Heart left ventricle (tissue), 16 donors: ENCODE data around the gene WDR89. TPM values are rescaled to one million over a fixed set of nuclear protein-coding genes. Genes with fewer than 3 reads are reported as not detected.

ENCODE experiments used
- ATAC-seq, 4 donors: fragments of 200-7000 bp; cut with Tn5 transposase; one replicate each; pipeline ENCODE4 v1.9.1; 2020 to 2022; ENCODE audit warnings: moderate library complexity in 4 of 4, mild to moderate bottlenecking in 3 of 4, moderate number of reproducible peaks in 1 of 4
- DNase-seq, 5 donors: peaks; one replicate each; pipeline ENCODE4 v3.0.0-alpha.2; 2020
- H3K27ac ChIP-seq, 12 donors: fragments of 200-600 bp; sonication (generic) in 4 of 12; one replicate each; pipeline versions ENCODE4 v1.5.0 to v1.8.0; 2016 to 2022; ENCODE audit warnings: mild to moderate bottlenecking in 2 of 12
- H3K27me3 ChIP-seq, 9 donors: fragments of 200-600 bp; sonication (generic) in 2 of 9; one replicate each; pipeline versions ENCODE4 v1.5.1 to v1.8.0; 2016 to 2022; ENCODE audit warnings: mild to moderate bottlenecking in 3 of 9
- H3K36me3 ChIP-seq, 9 donors: fragments of 200-600 bp; sonication (generic) in 2 of 9; one replicate each; pipeline versions ENCODE4 v1.5.0 to v1.8.0; 2018 to 2022; ENCODE audit warnings: mild to moderate bottlenecking in 2 of 9
- H3K4me1 ChIP-seq, 12 donors: fragments of 200-600 bp; sonication (generic) in 4 of 12; one replicate each; pipeline versions ENCODE4 v1.5.0 to v1.8.0; 2016 to 2022; ENCODE audit warnings: mild to moderate bottlenecking in 3 of 12
- H3K4me3 ChIP-seq, 12 donors: fragments of 200-600 bp; sonication (generic) in 4 of 12; one replicate each; pipeline versions ENCODE4 v1.5.0 to v1.8.0; 2017 to 2022; ENCODE audit warnings: mild to moderate bottlenecking in 9 of 12, moderate library complexity in 4 of 12
- H3K9me3 ChIP-seq, 12 donors: fragments of 200-600 bp; sonication (generic) in 4 of 12; one replicate each; pipeline versions ENCODE4 v1.5.0 to v1.8.0; 2016 to 2022; ENCODE audit warnings: mild to moderate bottlenecking in 1 of 12
- POLR2A ChIP-seq, 2 donors: fragments of 450-650 bp; IDR thresholded peaks; one replicate each; pipeline ENCODE4 v1.6.1; 2017; ENCODE audit warnings: antibody characterized with exemption in 2 of 2, mild to moderate bottlenecking in 2 of 2, moderate library complexity in 2 of 2
- WGBS, 4 donors: extraction: QIAGEN DNeasy Blood & Tissue Kit in 2 of 4; methylation state at CpG; one replicate each; pipeline versions ENCODE4 v1.1.5 to v1.1.7; 2013 to 2018; 5-methylcytosine and 5-hydroxymethylcytosine counted together
- intact Hi-C, 10 donors: fragments of 100-400 bp; cut with DNase I; formaldehyde crosslinking; loops; one replicate each; pipeline versions ENCODE4 v1.11.1 to v1.14.2; 2022
- polyA plus RNA-seq, 2 donors: library from polyadenylated mRNA; stranded (reverse); fragments of 200-250 nt; gene quantifications; one replicate each; pipeline ENCODE4 v1.2.3, GENCODE V29; 2013
- total RNA-seq, 9 donors: library from RNA; depleted of rRNA in 2 of 9; stranded (reverse); fragments of >200 nt in 2 of 9; fragmentation: NEBNext Ultra II Directional in 3 of 9; extraction: Animal tissue kit (Norgen Biotek cat#: 25700) in 3 of 9; gene quantifications; one replicate each; pipeline versions ENCODE4 v1.1.0 to v1.2.4, GENCODE V29; 2016 to 2023
- TF ChIP-seq, protein P1 (sequence below), 12 donors: fragments of 200-600 bp; sonication (generic) in 4 of 12; IDR thresholded peaks; one replicate each; pipeline versions ENCODE4 v1.5.0 to v1.8.0; 2018 to 2022; ENCODE audit warnings: antibody characterized with exemption in 12 of 12, mild to moderate bottlenecking in 5 of 12
- donor health status: ischemic (EF 13 %, LVEDD 7.1; RV severe dilation, severe dysfunction).
- donor health status: healthy with polysubstance abuse.
- donor health status: DM: no; HTN: yes; CAD: no.
- donor health status: DM: no; HTN: no; CAD: no.
- donor health status: ischemic (EF 25% LVEDD 6.9; RV normal size, moderate dysfunction).
- donor health status: ischemic (EF 25% LVEDD 5.7; RV mildly dilated, moderate dysfunction).
- donor health status: healthy.
- donor health status: DM: yes; HTN: yes; CAD: no.
- donor health status: ischemic (EF 35%, LVEDD 5.7; RV mildly dilated, moderate dysfunction).
- donor health status: nonischemic (EF 11% LVEDD 7.7; RV severe dilation, severe dysfunction).
- donor health status: DM: yes; HTN: yes; CAD: no.
- donor health status: PGD.
- donor health status: ischemic (EF 29% LVEDD 5.4; RV normal size, mild dysfunction).
- donor health status: nonischemic (EF 23%, LVEDD 6.1; RV moderate dilation, normal function).

Gene WDR89
- total and polyA plus RNA-seq, 11 donors = 3.1 to 7.6 (median 6.3) TPM

GRCh38 chr14:63676615-63677014, 34.9 kb upstream of the WDR89 start:
- peaks cover 0 to 25% (median 6%) of the 10 kb centered on the region in 9 donors for H3K36me3 ChIP-seq
- 93 to 98% (median 97%) methylated on average over 3 of the region's 3 CpGs for WGBS, 4 donors
- no peaks in the 10 kb centered on the region for H3K9me3 ChIP-seq
- no peak for ATAC-seq
- H3K4me3 ChIP-seq = no peak overlapping the region
- H3K27ac ChIP-seq = no peak overlapping the region
- no peak for DNase-seq
- intact Hi-C loops = no loop called here
- TF ChIP-seq, protein P1, sequence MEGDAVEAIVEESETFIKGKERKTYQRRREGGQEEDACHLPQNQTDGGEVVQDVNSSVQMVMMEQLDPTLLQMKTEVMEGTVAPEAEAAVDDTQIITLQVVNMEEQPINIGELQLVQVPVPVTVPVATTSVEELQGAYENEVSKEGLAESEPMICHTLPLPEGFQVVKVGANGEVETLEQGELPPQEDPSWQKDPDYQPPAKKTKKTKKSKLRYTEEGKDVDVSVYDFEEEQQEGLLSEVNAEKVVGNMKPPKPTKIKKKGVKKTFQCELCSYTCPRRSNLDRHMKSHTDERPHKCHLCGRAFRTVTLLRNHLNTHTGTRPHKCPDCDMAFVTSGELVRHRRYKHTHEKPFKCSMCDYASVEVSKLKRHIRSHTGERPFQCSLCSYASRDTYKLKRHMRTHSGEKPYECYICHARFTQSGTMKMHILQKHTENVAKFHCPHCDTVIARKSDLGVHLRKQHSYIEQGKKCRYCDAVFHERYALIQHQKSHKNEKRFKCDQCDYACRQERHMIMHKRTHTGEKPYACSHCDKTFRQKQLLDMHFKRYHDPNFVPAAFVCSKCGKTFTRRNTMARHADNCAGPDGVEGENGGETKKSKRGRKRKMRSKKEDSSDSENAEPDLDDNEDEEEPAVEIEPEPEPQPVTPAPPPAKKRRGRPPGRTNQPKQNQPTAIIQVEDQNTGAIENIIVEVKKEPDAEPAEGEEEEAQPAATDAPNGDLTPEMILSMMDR (IDR thresholded peaks at IDR 0.05) = no peak
- TF ChIP-seq POLR2A (IDR thresholded peaks at IDR 0.05) = no peak
- no peaks in the 10 kb centered on the region for H3K4me1 ChIP-seq
- H3K27me3 ChIP-seq = no peaks in the 10 kb centered on the region

GRCh38 chr14:63673886-63674497, 32.3 kb upstream of the WDR89 start:
- no peak for TF ChIP-seq POLR2A (IDR thresholded peaks at IDR 0.05)
- TF ChIP-seq, protein P1 (IDR thresholded peaks at IDR 0.05) = no peak
- WGBS, 4 donors = 79 to 86% (median 81%) methylated on average over 7 of the region's 7 CpGs
- H3K9me3 ChIP-seq = no peaks in the 10 kb centered on the region
- no peak overlapping the region for H3K27ac ChIP-seq
- H3K4me3 ChIP-seq = no peak overlapping the region
- no peaks in the 10 kb centered on the region for H3K27me3 ChIP-seq
- H3K4me1 ChIP-seq = no peaks in the 10 kb centered on the region
- H3K36me3 ChIP-seq = peaks cover 0 to 22% (median 6%) of the 10 kb centered on the region in 9 donors
- intact Hi-C loops = no loop called here
- no peak for ATAC-seq
- DNase-seq = no peak

DNA sequence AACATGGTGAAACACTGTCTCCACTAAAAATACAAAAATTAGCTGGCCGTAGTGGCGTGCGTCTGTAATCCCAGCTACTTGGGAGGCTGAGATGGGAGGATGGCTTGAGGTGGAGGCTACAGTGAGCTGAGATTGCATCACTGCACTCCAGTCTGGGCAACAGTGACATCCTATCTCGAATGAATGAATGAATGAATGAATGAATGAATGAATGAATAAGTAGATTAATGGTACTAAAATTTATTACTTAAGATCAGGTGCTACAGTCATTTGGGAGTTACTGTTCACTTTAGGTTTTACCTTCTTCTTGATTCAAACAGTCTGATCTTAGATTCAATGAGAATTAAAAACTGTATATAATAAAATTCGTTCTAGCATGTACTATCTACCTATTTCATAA, 31.6 kb upstream of the WDR89 start:
- no peaks in the 10 kb centered on the region for H3K9me3 ChIP-seq
- ATAC-seq = no peak
- peaks cover 0 to 22% (median 6%) of the 10 kb centered on the region in 9 donors for H3K36me3 ChIP-seq
- no peaks in the 10 kb centered on the region for H3K4me1 ChIP-seq
- DNase-seq = no peak
- WGBS, 4 donors = 79 to 88% (median 86%) methylated on average over 5 of the region's 5 CpGs
- TF ChIP-seq, protein P1 (IDR thresholded peaks at IDR 0.05) = no peak
- no peak for TF ChIP-seq POLR2A (IDR thresholded peaks at IDR 0.05)
- H3K4me3 ChIP-seq = no peak overlapping the region
- no peak overlapping the region for H3K27ac ChIP-seq
- intact Hi-C loops = no loop called here
- no peaks in the 10 kb centered on the region for H3K27me3 ChIP-seq

DNA sequence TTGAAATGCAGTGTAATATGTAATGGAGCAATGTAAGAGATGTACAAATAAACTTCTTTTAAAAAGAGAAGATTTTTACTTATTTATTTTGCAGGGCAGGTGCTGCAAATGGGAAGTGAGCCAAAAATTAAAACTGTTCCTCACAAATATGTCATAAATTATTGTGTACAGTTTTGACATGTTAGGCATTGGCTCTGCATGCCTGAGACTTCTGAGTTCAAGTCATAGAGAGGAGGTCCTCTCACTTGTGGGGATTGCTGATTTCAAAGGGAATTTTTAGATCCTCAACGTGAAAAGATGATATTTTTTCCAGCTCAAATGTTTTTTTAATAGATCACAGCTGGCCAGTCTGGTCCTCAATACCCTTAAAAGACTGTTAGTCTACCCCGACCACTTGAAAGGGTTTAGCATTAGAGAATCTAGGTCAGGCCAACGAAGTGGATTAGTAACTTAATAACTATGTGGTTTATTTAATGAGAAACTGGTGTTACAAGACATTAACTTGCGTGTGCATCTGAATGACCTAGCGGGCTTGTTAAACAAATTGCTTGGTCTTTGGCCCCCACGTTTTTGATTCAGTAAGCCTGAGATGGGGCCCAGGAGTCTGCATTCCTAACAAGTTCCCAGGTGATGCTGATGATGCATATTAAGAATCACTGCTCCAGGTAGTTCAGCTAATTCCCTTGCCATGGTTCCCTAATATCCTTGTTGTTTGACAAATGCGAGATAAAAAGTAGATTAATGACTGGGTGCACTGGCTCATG, 30.9 kb upstream of the WDR89 start:
- intact Hi-C loops = no loop called here
- Histone ChIP-seq H3K4me3 (no peak overlapping the region), H3K4me1 (no peaks in the 10 kb centered on the region), H3K9me3 (no peaks in the 10 kb centered on the region), H3K27ac (no peak overlapping the region), H3K36me3 (peaks cover 0 to 16% (median 6%) of the 10 kb centered on the region in 9 donors), H3K27me3 (no peaks in the 10 kb centered on the region)
- ATAC-seq (no peak), DNase-seq (no peak)
- WGBS, 4 donors = 85 to 90% (median 88%) methylated on average over 7 of the region's 7 CpGs
- TF ChIP-seq, protein P1 (IDR thresholded peaks at IDR 0.05) = no peak
- TF ChIP-seq POLR2A (IDR thresholded peaks at IDR 0.05) = no peak
